CD14-positive monocyte (primary cell): Measurements from ENCODE around the gene TGFB2. TPM values are rescaled to one million over a fixed set of nuclear protein-coding genes. Genes with fewer than 3 reads are reported as not detected.

Experiments used
- DNase-seq, 3 donors: peaks; one replicate each; pipeline ENCODE4 v3.0.0-alpha.2; 2011 to 2022
- H2AFZ ChIP-seq: 2 replicates; pipeline ENCODE4 v1.6.0; 2012; ENCODE audit warnings: mild to moderate bottlenecking, low read depth, low read length, inconsistent platforms; ENCODE audit not compliant: insufficient read depth, poor library complexity, severe bottlenecking
- H3K27ac ChIP-seq, 2 donors: 1 replicate in 1 of 2; 2 replicates in 1 of 2; pipeline ENCODE4 v1.5.1; 2012 to 2013; ENCODE audit warnings: low read length in 2 of 2, control low read depth in 1 of 2, inconsistent platforms in 1 of 2, low read depth in 1 of 2, mild to moderate bottlenecking in 1 of 2
- H3K27me3 ChIP-seq, 2 donors: one replicate each; pipeline versions ENCODE4 v1.6.0 to v1.6.1; 2011 to 2013; ENCODE audit warnings: low read length in 2 of 2; ENCODE audit not compliant: control insufficient read depth in 2 of 2, insufficient read depth in 2 of 2
- H3K36me3 ChIP-seq, 2 donors: replicated peaks in 1 of 2; 1 replicate in 1 of 2; 2 replicates in 1 of 2; pipeline versions ENCODE4 v1.5.1 to v1.6.1; 2012 to 2013; ENCODE audit warnings: low read length in 2 of 2, control low read depth in 1 of 2, inconsistent platforms in 1 of 2, mild to moderate bottlenecking in 1 of 2; ENCODE audit not compliant: insufficient read depth in 2 of 2, control insufficient read depth in 1 of 2
- H3K4me1 ChIP-seq, 2 donors: 1 replicate in 1 of 2; 2 replicates in 1 of 2; pipeline versions ENCODE4 v1.5.1 to v1.6.1; 2012 to 2013; ENCODE audit warnings: low read length in 2 of 2, control low read depth in 1 of 2, inconsistent platforms in 1 of 2, mild to moderate bottlenecking in 1 of 2, moderate library complexity in 1 of 2; ENCODE audit not compliant: insufficient read depth in 2 of 2, control insufficient read depth in 1 of 2
- H3K4me2 ChIP-seq: replicated peaks from 2 replicates; pipeline ENCODE3; 2012; ENCODE audit warnings: low read length, moderate library complexity, mild to moderate bottlenecking; ENCODE audit not compliant: poor library complexity, severe bottlenecking; ENCODE audit errors: extremely low read depth
- H3K4me3 ChIP-seq, 3 experiments: fragments of 200-600 bp in 1 of 3; sonication (generic) in 1 of 3; replicated peaks in 1 of 3; 1 replicate in 2 of 3; 2 replicates in 1 of 3; pipeline ENCODE4 v1.5.1; 2011 to 2013; ENCODE audit warnings: low read length in 3 of 3, mild to moderate bottlenecking in 3 of 3, control low read depth in 2 of 3, low read depth in 2 of 3, inconsistent platforms in 1 of 3, moderate library complexity in 1 of 3
- H3K79me2 ChIP-seq: 2 replicates; pipeline ENCODE4 v1.6.0; 2012; ENCODE audit warnings: mild to moderate bottlenecking, control low read depth, inconsistent platforms, low read length, moderate library complexity; ENCODE audit not compliant: insufficient read depth
- H3K9ac ChIP-seq: 2 replicates; pipeline ENCODE4 v1.6.0; 2017; ENCODE audit warnings: low read length, mild to moderate bottlenecking; ENCODE audit not compliant: insufficient read depth, poor library complexity, severe bottlenecking
- H3K9me3 ChIP-seq, 2 donors: replicated peaks in 1 of 2; 1 replicate in 1 of 2; 2 replicates in 1 of 2; pipeline versions ENCODE4 v1.5.1 to v1.6.1; 2012 to 2013; ENCODE audit warnings: low read length in 2 of 2, control low read depth in 1 of 2; ENCODE audit not compliant: control insufficient read depth in 1 of 2, insufficient read depth in 1 of 2
- H4K20me1 ChIP-seq: 2 replicates; pipeline ENCODE4 v1.6.0; 2012; ENCODE audit warnings: mild to moderate bottlenecking, low read length, control low read depth, moderate library complexity; ENCODE audit not compliant: insufficient read depth
- H3K27ac Mint-ChIP-seq, 7 donors: one replicate each; pipeline ENCODE4 v1.8.0; 2020; ENCODE audit warnings: mild to moderate bottlenecking in 7 of 7, mixed read lengths in 7 of 7, moderate library complexity in 6 of 7, inconsistent platforms in 2 of 7
- H3K27me3 Mint-ChIP-seq, 3 donors: one replicate each; pipeline ENCODE4 v1.8.0; 2021 to 2022; ENCODE audit warnings: low read depth in 3 of 3, mild to moderate bottlenecking in 3 of 3, mixed read lengths in 3 of 3, moderate library complexity in 3 of 3, inconsistent platforms in 1 of 3
- H3K36me3 Mint-ChIP-seq, 2 donors: one replicate each; pipeline ENCODE4 v1.8.0; 2020; ENCODE audit warnings: mixed read lengths in 2 of 2, inconsistent platforms in 1 of 2, mild to moderate bottlenecking in 1 of 2
- H3K4me1 Mint-ChIP-seq: one replicate; pipeline ENCODE4 v1.8.0; 2020; ENCODE audit warnings: mild to moderate bottlenecking, mixed read lengths
- H3K4me3 Mint-ChIP-seq, 2 donors: one replicate each; pipeline ENCODE4 v1.8.0; 2020; ENCODE audit warnings: mild to moderate bottlenecking in 2 of 2, mixed read lengths in 2 of 2, moderate library complexity in 1 of 2
- H3K9me3 Mint-ChIP-seq, 7 donors: one replicate each; pipeline ENCODE4 v1.8.0; 2020 to 2022; ENCODE audit warnings: mixed read lengths in 7 of 7, mild to moderate bottlenecking in 6 of 7, moderate library complexity in 6 of 7, inconsistent platforms in 2 of 7
- WGBS: methylation state at CpG from one replicate; pipeline ENCODE4 v1.1.5; 2013; ENCODE audit warnings: missing lambda C conversion rate; ENCODE audit not compliant: insufficient coverage; 5-methylcytosine and 5-hydroxymethylcytosine counted together
- intact Hi-C, 2 donors: fragments of 100-400 bp; cut with micrococcal nuclease; formaldehyde crosslinking; loops; one replicate each; pipeline versions ENCODE4 v1.15.0 to v1.15.1; 2023
- polyA plus RNA-seq, 3 donors: library from polyadenylated mRNA; depleted of rRNA in 1 of 3; unstranded in 2 of 3; stranded (reverse) in 1 of 3; fragments of 300-500 nt in 2 of 3; fragments of >200 nt in 1 of 3; fragmentation: Illumina TruSeq in 2 of 3; gene quantifications; 1 replicate in 2 of 3; 2 replicates in 1 of 3; pipeline ENCODE4 v1.2.3, GENCODE V29; 2012 to 2021
- TF ChIP-seq, protein P1 (sequence below): fragments of 200-600 bp; IDR thresholded peaks from one replicate; pipeline ENCODE4 v1.8.0; 2022; ENCODE audit warnings: antibody characterized with exemption, mild to moderate bottlenecking

TGFB2 gene
- polyA plus RNA-seq, 3 donors: 0.01 TPM; not detected in 2

DNA sequence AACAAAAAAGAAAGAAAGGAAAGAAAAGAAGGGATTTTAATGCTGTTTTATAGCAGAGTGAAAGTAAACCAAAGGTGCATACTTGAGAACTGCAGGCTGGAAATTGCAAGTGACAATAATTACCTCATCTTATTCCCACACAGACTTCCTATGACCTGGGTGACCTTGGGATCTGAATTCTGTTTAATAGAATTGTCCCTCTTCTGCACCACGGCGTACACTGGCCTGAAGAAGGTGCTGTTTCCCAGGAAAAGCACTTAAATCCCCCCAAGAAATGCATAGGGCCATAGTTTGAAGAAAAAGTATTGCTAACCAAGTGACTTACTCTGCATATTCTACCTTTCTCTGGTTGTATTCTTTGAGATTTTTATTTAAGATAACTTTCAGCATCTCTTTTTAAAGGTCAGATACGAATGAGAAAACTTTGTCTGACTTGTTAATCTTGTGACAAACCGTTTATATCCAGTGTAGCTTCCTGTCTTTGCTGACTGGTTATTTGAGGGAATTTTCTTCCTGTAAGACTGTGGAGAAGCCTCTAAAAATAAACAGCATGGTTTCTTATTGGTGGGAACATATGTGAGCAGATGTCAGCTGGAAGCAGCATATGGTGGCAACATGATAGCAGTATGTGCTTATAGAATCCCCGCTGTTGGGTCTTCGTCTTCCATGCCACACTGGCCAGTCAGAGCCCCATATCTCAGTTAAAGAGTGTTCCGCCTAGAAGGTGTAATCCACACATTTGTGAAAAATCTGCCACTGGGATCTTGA is 16.3 kb downstream of the TGFB2 start:
- no peak for DNase-seq
- Histone ChIP-seq H3K36me3 (no peaks in the 10 kb centered on the region), H3K9me3 (no peaks in the 10 kb centered on the region), H3K79me2 (no peaks in the 10 kb centered on the region), H3K4me2 (no peak overlapping the region), H3K4me3 (no peak overlapping the region), H3K27ac (no peak overlapping the region), H3K4me1 (peaks cover 3 to 7% of the 10 kb centered on the region in 2 donors), H3K27me3 (peaks cover 0 to 2% of the 10 kb centered on the region in 2 donors), H3K9ac (no peak overlapping the region), H2AFZ (no peak overlapping the region), H4K20me1 (no peaks in the 10 kb centered on the region)
- 79% methylated on average over 5 of the region's 7 CpGs for WGBS
- Mint-ChIP-seq H3K27me3 (peaks cover 5 to 9% (median 7%) of the 10 kb centered on the region in 3 donors), H3K9me3 (peaks cover 0 to 3% (median 0%) of the 10 kb centered on the region in 7 donors), H3K4me3 (no peak overlapping the region), H3K4me1 (peaks cover 7% of the 10 kb centered on the region), H3K36me3 (no peaks in the 10 kb centered on the region), H3K27ac (no peak overlapping the region)
- intact Hi-C loops: no loop called here
- TF ChIP-seq, protein P1, sequence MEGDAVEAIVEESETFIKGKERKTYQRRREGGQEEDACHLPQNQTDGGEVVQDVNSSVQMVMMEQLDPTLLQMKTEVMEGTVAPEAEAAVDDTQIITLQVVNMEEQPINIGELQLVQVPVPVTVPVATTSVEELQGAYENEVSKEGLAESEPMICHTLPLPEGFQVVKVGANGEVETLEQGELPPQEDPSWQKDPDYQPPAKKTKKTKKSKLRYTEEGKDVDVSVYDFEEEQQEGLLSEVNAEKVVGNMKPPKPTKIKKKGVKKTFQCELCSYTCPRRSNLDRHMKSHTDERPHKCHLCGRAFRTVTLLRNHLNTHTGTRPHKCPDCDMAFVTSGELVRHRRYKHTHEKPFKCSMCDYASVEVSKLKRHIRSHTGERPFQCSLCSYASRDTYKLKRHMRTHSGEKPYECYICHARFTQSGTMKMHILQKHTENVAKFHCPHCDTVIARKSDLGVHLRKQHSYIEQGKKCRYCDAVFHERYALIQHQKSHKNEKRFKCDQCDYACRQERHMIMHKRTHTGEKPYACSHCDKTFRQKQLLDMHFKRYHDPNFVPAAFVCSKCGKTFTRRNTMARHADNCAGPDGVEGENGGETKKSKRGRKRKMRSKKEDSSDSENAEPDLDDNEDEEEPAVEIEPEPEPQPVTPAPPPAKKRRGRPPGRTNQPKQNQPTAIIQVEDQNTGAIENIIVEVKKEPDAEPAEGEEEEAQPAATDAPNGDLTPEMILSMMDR: no peak

DNA sequence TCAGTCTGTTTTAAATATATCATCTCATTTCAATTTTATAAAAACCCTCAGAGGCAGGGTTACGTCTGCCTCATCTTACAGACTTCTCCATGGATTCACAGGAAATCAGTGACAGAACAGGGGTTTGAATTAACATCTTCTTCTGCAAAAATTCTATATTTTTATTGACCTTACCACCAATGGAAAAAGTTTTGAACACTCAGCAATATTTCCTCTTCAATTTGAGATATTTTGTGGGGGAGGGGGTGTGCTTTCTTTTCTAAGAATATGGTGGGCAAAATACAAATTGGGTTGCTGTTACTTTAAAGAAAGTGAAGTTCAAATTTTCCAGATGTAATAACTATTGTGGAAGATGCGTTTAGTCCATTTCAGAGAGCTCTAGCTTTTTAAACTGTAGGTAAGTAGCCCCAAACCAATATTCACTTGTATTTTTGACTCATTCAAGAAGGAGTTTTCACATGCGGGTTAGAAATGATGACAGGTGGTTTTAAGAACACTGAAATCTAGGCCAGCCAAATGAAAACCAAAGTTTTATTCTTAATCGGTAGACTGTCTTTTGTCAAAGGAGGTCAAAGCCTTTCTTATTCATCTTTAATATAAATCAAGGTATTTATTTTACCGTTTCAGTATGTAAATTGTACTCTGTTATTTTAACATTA is 17.4 kb downstream of the TGFB2 start:
- no peaks in the 10 kb centered on the region for H3K79me2 ChIP-seq
- intact Hi-C loops: no loop called here

More for the DNA sequence above, 17.4 kb downstream of the TGFB2 start:
- no peaks in the 10 kb centered on the region for H3K4me1 ChIP-seq
- H3K27ac ChIP-seq: no peak overlapping the region
- H3K27ac Mint-ChIP-seq: no peak overlapping the region
- no peaks in the 10 kb centered on the region for H3K36me3 ChIP-seq
- no peaks in the 10 kb centered on the region for H4K20me1 ChIP-seq
- H3K4me3 Mint-ChIP-seq: no peak overlapping the region
- peaks cover 5 to 12% (median 5%) of the 10 kb centered on the region in 3 donors for H3K27me3 Mint-ChIP-seq
- no peak overlapping the region for H3K4me2 ChIP-seq
- no peak overlapping the region for H3K4me3 ChIP-seq
- H3K36me3 Mint-ChIP-seq: no peaks in the 10 kb centered on the region
- no peak for DNase-seq
- no peaks in the 10 kb centered on the region for H3K4me1 Mint-ChIP-seq
- H3K9me3 ChIP-seq: no peaks in the 10 kb centered on the region
- peaks cover 0 to 1% (median 0%) of the 10 kb centered on the region in 7 donors for H3K9me3 Mint-ChIP-seq
- WGBS: no CpG with 5 or more reads among the region's 5 CpGs
- no peak overlapping the region for H3K9ac ChIP-seq
- TF ChIP-seq, protein P1: no peak
- H3K27me3 ChIP-seq: peaks cover 2 to 7% of the 10 kb centered on the region in 2 donors
- H2AFZ ChIP-seq: no peak overlapping the region
